Left lobe of liver (tissue), 2 donors: ENCODE results near the gene EIF1AD. TPM values are rescaled to one million over a fixed set of nuclear protein-coding genes. Genes with fewer than 3 reads are reported as not detected.

ENCODE experiments used
- ATAC-seq: fragments of 200-7000 bp; cut with Tn5 transposase; one replicate; pipeline ENCODE4 v1.9.1; 2020; ENCODE audit warnings: mild to moderate bottlenecking, moderate library complexity
- DNase-seq: peaks from one replicate; pipeline ENCODE4 v3.0.0-alpha.2; 2020; ENCODE audit warnings: low spot score
- total RNA-seq: library from RNA; stranded (reverse); gene quantifications from one replicate; pipeline ENCODE4 v1.2.1, GENCODE V29; 2021
- donor health status: DM: no; HTN: no; CAD: no; lungs with moderate emphysema.
- donor health status: DM: no; HTN: yes; CAD: no.

Gene EIF1AD
- total RNA-seq, 1 donor from 2014 or later, result 12.7 TPM

- ATAC-seq (no peak), DNase-seq (no peak)
Observed at GRCh38 chr11:65946655-65947054, 55.3 kb downstream of the EIF1AD start.

Other genes with a start within 250 kb of the EIF1AD start
- gene AP5B1, start 221.2 kb downstream of the EIF1AD start, total RNA-seq, result 13.4 TPM
- 0.23 TPM for gene OVOL1, start 215.1 kb downstream of the EIF1AD start, total RNA-seq
- gene SNX32, start 168.2 kb downstream of the EIF1AD start, total RNA-seq, result not detected
- gene CFL1, start 144.0 kb downstream of the EIF1AD start, total RNA-seq, result 240 TPM
- gene MUS81, start 141.7 kb downstream of the EIF1AD start, total RNA-seq, result 14.3 TPM
- gene EFEMP2, start 129.4 kb downstream of the EIF1AD start, total RNA-seq, result 6.0 TPM
- 0.63 TPM for gene CTSW, start 122.3 kb downstream of the EIF1AD start, total RNA-seq
- gene FIBP, start 113.7 kb downstream of the EIF1AD start, total RNA-seq, result 20.3 TPM
- 7.9 TPM for gene CCDC85B, start 111.5 kb downstream of the EIF1AD start, total RNA-seq
- gene FOSL1, start 101.8 kb downstream of the EIF1AD start, total RNA-seq, result 0.53 TPM
- gene C11orf68, start 83.1 kb downstream of the EIF1AD start, total RNA-seq, result 13.6 TPM
- gene DRAP1, start 82.7 kb downstream of the EIF1AD start, total RNA-seq, result 31.0 TPM
- gene TSGA10IP, start 56.7 kb downstream of the EIF1AD start, total RNA-seq, result not detected
- 14.6 TPM for gene SART1, start 40.4 kb downstream of the EIF1AD start, total RNA-seq
- 67.3 TPM for gene BANF1, start 346 bp upstream of the EIF1AD start, total RNA-seq
- gene CST6, start 9.9 kb upstream of the EIF1AD start, total RNA-seq, result not detected
- not detected for gene CATSPER1, start 24.3 kb upstream of the EIF1AD start, total RNA-seq
- gene GAL3ST3, start 47.0 kb upstream of the EIF1AD start, total RNA-seq, result not detected
- 79.6 TPM for gene SF3B2, start 50.2 kb upstream of the EIF1AD start, total RNA-seq
- gene PACS1, start 68.1 kb upstream of the EIF1AD start, total RNA-seq, result 5.8 TPM